ENCODE results near the gene ITGBL1.

- TF ChIP-seq, protein P1, sequence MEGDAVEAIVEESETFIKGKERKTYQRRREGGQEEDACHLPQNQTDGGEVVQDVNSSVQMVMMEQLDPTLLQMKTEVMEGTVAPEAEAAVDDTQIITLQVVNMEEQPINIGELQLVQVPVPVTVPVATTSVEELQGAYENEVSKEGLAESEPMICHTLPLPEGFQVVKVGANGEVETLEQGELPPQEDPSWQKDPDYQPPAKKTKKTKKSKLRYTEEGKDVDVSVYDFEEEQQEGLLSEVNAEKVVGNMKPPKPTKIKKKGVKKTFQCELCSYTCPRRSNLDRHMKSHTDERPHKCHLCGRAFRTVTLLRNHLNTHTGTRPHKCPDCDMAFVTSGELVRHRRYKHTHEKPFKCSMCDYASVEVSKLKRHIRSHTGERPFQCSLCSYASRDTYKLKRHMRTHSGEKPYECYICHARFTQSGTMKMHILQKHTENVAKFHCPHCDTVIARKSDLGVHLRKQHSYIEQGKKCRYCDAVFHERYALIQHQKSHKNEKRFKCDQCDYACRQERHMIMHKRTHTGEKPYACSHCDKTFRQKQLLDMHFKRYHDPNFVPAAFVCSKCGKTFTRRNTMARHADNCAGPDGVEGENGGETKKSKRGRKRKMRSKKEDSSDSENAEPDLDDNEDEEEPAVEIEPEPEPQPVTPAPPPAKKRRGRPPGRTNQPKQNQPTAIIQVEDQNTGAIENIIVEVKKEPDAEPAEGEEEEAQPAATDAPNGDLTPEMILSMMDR (IDR thresholded peaks at IDR 0.05), result no peak
- TF ChIP-seq EP300 (IDR thresholded peaks at IDR 0.05) (no peak), POLR2A (IDR thresholded peaks at IDR 0.05) (no peak)
These were observed 92.5 kb downstream of the ITGBL1 start for GRCh38 chr13:101544979-101545378.

Measured in ovary (tissue), 3 donors.